ENCODE data around the gene MEGF6.
A peak's percentile ranks its signal among the peaks of the same experiment; 100 is the strongest.

The MEGF6 gene

DNA sequence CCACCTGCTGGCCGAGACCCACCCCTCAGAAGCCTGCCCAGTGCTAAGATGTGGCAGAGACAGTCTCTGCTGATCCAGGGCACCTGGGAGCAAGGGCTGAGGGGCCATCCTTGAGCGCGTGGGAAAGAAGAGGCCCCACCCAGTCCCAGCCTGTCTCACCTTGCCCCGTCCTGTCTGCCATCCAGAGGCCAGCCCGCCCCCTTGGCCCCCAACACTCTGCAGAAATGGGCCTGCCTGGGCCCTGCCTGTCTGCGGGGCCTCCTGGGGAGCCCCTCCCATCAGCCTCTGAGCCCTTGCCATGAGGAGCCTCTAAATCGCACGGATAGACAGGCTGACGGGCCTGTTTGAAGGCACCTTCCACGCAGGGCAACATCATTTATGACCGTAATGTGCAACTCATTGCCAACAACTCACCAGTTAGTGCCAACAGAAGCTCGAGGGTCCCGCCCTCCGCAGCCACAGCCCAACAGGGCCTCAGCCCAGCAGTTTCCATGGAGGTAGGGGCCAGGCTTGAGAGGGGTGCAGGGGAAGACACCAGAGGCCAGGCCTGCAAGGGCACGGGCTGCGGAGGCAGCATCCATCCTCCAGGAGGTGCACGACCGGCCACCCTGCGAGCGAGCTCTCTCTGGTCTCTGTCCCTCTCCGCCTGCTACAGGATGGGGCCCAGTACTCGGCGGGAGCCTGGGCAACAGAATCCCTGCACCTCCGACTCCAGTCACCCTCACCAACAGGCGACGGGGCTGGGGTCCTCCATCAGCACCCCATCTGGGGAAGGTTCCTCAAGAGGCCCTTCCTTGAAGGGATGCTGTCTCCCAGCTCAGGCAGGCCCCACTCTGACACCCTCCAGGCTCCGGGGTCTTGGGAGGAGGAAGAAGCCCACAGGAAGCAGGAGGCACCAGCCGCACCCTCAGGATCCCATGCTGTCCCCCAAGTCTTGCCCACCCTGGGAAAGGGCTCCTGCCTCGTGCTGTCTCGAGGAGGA is 78.0 kb downstream of the MEGF6 start:
- TF ChIP-seq, protein P1, sequence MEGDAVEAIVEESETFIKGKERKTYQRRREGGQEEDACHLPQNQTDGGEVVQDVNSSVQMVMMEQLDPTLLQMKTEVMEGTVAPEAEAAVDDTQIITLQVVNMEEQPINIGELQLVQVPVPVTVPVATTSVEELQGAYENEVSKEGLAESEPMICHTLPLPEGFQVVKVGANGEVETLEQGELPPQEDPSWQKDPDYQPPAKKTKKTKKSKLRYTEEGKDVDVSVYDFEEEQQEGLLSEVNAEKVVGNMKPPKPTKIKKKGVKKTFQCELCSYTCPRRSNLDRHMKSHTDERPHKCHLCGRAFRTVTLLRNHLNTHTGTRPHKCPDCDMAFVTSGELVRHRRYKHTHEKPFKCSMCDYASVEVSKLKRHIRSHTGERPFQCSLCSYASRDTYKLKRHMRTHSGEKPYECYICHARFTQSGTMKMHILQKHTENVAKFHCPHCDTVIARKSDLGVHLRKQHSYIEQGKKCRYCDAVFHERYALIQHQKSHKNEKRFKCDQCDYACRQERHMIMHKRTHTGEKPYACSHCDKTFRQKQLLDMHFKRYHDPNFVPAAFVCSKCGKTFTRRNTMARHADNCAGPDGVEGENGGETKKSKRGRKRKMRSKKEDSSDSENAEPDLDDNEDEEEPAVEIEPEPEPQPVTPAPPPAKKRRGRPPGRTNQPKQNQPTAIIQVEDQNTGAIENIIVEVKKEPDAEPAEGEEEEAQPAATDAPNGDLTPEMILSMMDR (IDR thresholded peaks at IDR 0.05) = peak; percentile 10
- no peak overlapping the region for H3K27ac Mint-ChIP-seq
- peaks cover 28% of the 10 kb centered on the region for H3K27me3 Mint-ChIP-seq (ENCODE audit: low read depth, poor library complexity)
- H3K36me3 Mint-ChIP-seq (ENCODE audit: low read depth) = no peaks in the 10 kb centered on the region
- peak; percentile 39 for DNase-seq
- no peaks in the 10 kb centered on the region for H3K9me3 Mint-ChIP-seq
- H3K4me3 Mint-ChIP-seq = no peak overlapping the region
- H3K4me1 Mint-ChIP-seq = peaks cover 42% of the 10 kb centered on the region

- Mint-ChIP-seq H3K9me3 (no peaks in the 10 kb centered on the region), H3K36me3 (ENCODE audit: low read depth) (no peaks in the 10 kb centered on the region), H3K4me3 (peak overlapping the region; percentile 81), H3K27me3 (ENCODE audit: low read depth, poor library complexity) (peaks cover 30% of the 10 kb centered on the region), H3K4me1 (peaks cover 40% of the 10 kb centered on the region), H3K27ac (no peak overlapping the region)
- no peak for DNase-seq
- TF ChIP-seq, protein P1 (IDR thresholded peaks at IDR 0.05) = no peak
These were observed 79.4 kb downstream of the MEGF6 start for GRCh38 chr1:3531928-3532327.

GRCh38 chr1:3530926-3531818 is 80.1 kb downstream of the MEGF6 start:
- DNase-seq = peak; percentile 86
- peaks cover 34% of the 10 kb centered on the region for H3K27me3 Mint-ChIP-seq (ENCODE audit: low read depth, poor library complexity)
- H3K4me3 Mint-ChIP-seq = peak overlapping the region; percentile 81
- peak overlapping the region; percentile 94 for H3K27ac Mint-ChIP-seq
- TF ChIP-seq, protein P1 (IDR thresholded peaks at IDR 0.05) = no peak
- H3K36me3 Mint-ChIP-seq (ENCODE audit: low read depth) = no peaks in the 10 kb centered on the region
- H3K9me3 Mint-ChIP-seq = no peaks in the 10 kb centered on the region
- H3K4me1 Mint-ChIP-seq = peaks cover 40% of the 10 kb centered on the region

DNA sequence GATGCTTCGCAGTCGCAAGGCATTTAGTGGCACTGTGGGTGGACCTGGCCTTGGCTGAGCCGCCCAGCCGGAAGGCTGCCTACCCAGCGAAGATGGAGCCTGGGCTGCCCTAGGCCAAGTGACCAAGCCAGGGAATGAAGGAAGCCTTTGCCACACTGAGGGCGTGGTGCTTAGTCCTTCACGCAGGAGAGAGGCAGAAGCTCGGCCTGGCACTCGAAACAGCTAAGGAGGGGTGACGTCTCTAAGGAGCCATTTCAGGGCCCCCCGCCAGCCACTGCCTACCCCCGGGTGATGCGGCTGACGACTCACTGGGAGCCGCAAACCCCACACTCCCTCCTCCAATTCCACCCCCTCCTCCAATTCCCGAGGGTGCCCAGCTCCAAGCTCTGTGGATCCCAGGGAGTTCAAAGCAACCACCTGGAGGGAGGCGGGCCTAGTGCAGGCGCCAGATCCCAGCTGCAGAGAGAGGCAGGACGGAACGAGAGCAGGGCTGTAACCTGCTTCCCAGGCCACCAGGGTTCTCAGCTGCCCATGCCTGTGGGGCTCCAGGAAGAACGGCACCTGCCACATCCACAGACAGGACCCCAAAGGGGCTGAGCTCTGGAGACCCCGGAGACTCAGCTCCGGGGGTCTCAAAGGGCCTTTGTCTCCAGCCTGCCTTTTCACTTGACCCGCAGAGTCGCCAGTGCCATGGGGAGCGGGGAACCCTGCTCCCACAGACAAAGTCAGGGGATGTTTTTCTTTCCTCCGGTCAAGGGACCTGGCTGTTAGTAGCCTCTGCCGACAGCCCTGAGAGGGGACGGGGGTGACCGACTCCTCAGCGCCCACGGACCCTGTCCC is 81.0 kb downstream of the MEGF6 start:
- DNase-seq = peak; percentile 35

More for the DNA sequence above, 81.0 kb downstream of the MEGF6 start:
- no peaks in the 10 kb centered on the region for H3K36me3 Mint-ChIP-seq (ENCODE audit: low read depth)
- TF ChIP-seq, protein P1 (IDR thresholded peaks at IDR 0.05) = no peak
- no peaks in the 10 kb centered on the region for H3K9me3 Mint-ChIP-seq
- no peak overlapping the region for H3K27ac Mint-ChIP-seq
- peaks cover 40% of the 10 kb centered on the region for H3K4me1 Mint-ChIP-seq
- H3K4me3 Mint-ChIP-seq = peak overlapping the region; percentile 73
- H3K27me3 Mint-ChIP-seq (ENCODE audit: low read depth, poor library complexity) = peaks cover 34% of the 10 kb centered on the region

All from nephron progenitor cell (in vitro differentiated cells).